Mesendoderm (in vitro differentiated cells): ENCODE results near the gene SLC35F5.
"Not testable (repeated sequence)": the region's sequence is repeated elsewhere in the genome, so short reads cannot be mapped to it uniquely, and the experiment has no call there.

Experiments
- DNase-seq: peaks from one replicate; pipeline ENCODE4 v3.0.0; 2013
- H2AK5ac ChIP-seq: 2 replicates; pipeline ENCODE4 v1.6.1; 2013; ENCODE audit warnings: low read length, inconsistent platforms
- H2BK120ac ChIP-seq: 2 replicates; pipeline ENCODE4 v1.6.1; 2013; ENCODE audit warnings: low read depth, mild to moderate bottlenecking, low read length, moderate library complexity, mixed read lengths
- H2BK15ac ChIP-seq: replicated peaks from 2 replicates; pipeline ENCODE4 v1.6.1; 2013; ENCODE audit warnings: low read depth, mild to moderate bottlenecking, moderate library complexity
- H2BK5ac ChIP-seq: 2 replicates; pipeline ENCODE4 v1.6.1; 2013; ENCODE audit warnings: low read length, inconsistent platforms
- H3K18ac ChIP-seq: 2 replicates; pipeline ENCODE4 v1.6.1; 2013; ENCODE audit warnings: mild to moderate bottlenecking, low read length, mixed read lengths
- H3K23ac ChIP-seq: one replicate; pipeline ENCODE4 v1.6.1; 2013; ENCODE audit warnings: low read length
- H3K27ac ChIP-seq: 2 replicates; pipeline ENCODE4 v1.5.1; 2013; ENCODE audit warnings: low read depth, mild to moderate bottlenecking, inconsistent platforms, low read length, moderate library complexity
- H3K27me3 ChIP-seq: 2 replicates; pipeline ENCODE4 v1.6.1; 2013; ENCODE audit warnings: low read length, control low read depth, mild to moderate bottlenecking, inconsistent platforms; ENCODE audit not compliant: insufficient read depth, poor library complexity
- H3K36me3 ChIP-seq: 2 replicates; pipeline ENCODE4 v1.6.1; 2013; ENCODE audit warnings: low read length, inconsistent platforms; ENCODE audit not compliant: control insufficient read depth, insufficient read depth
- H3K4ac ChIP-seq: one replicate; pipeline ENCODE4 v1.6.1; 2013; ENCODE audit warnings: low read depth, mild to moderate bottlenecking, low read length, moderate library complexity
- H3K4me1 ChIP-seq: 2 replicates; pipeline ENCODE4 v1.6.1; 2013; ENCODE audit warnings: low read depth, low read length, inconsistent platforms; ENCODE audit not compliant: control insufficient read depth
- H3K4me2 ChIP-seq: 2 replicates; pipeline ENCODE4 v1.6.1; 2013; ENCODE audit warnings: low read length
- H3K4me3 ChIP-seq: 2 replicates; pipeline ENCODE4 v1.5.1; 2013; ENCODE audit warnings: mild to moderate bottlenecking, low read length
- H3K56ac ChIP-seq: one replicate; pipeline ENCODE4 v1.6.1; 2013; ENCODE audit warnings: low read length
- H3K79me1 ChIP-seq: 2 replicates; pipeline ENCODE4 v1.6.1; 2013; ENCODE audit warnings: low read length, inconsistent platforms
- H3K79me2 ChIP-seq: 2 replicates; pipeline ENCODE4 v1.6.1; 2013; ENCODE audit warnings: mild to moderate bottlenecking, low read length; ENCODE audit not compliant: control insufficient read depth, insufficient read depth
- H3K9ac ChIP-seq: 2 replicates; pipeline ENCODE4 v1.6.1; 2013; ENCODE audit warnings: low read length, inconsistent platforms
- H4K5ac ChIP-seq: one replicate; pipeline ENCODE4 v1.6.1; 2013; ENCODE audit warnings: low read length
- H4K8ac ChIP-seq: one replicate; pipeline ENCODE4 v1.6.1; 2013; ENCODE audit warnings: low read depth, mild to moderate bottlenecking, control low read depth, low read length, moderate library complexity
- WGBS: extraction: QIAGEN DNeasy Blood & Tissue Kit; methylation state at CpG from one replicate; pipeline ENCODE4 v1.1.7; 2013; ENCODE audit warnings: low lambda C conversion rate, missing lambda C conversion rate; ENCODE audit not compliant: insufficient coverage; ENCODE audit errors: extremely low coverage; 5-methylcytosine and 5-hydroxymethylcytosine counted together

SLC35F5 gene

DNA sequence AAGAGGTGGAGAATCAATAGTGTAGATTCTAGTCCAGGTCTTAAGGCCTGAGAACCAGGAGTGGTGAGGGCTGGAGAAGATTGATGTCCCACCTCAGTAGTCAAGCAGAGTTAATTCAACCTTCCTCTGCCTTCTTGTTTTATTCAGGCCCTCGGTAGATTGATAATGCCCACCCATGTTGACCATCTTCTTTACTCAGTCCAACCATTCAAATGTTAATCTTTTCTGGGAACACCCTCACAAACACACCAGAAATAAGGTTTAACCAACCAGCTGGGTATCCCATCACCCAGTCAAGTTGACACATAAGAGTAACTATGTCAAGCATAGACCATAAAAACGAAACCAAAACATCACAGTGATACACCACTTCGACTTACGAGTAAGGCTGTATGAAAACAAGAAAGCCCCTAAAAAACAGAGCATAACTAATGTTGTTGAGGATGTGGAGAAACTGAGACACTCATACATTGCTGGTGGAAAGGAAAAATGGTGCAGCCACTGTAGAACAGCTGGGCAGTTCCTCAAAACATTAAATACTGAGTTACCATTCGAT, 57.5 kb downstream of the SLC35F5 start:
- Histone ChIP-seq H2BK120ac (no peak overlapping the region), H3K9ac (no peak overlapping the region), H4K5ac (no peak overlapping the region), H3K4me1 (no peaks in the 10 kb centered on the region), H3K79me2 (no peaks in the 10 kb centered on the region), H3K18ac (no peak overlapping the region), H3K4me2 (no peak overlapping the region), H3K36me3 (no peaks in the 10 kb centered on the region), H2AK5ac (no peak overlapping the region), H3K27me3 (no peaks in the 10 kb centered on the region), H3K4me3 (no peak overlapping the region), H4K8ac (no peak overlapping the region), H3K23ac (no peak overlapping the region), H3K4ac (no peak overlapping the region), H3K27ac (no peak overlapping the region), H2BK15ac (no peak overlapping the region), H3K56ac (no peak overlapping the region), H3K79me1 (no peaks in the 10 kb centered on the region), H2BK5ac (no peak overlapping the region)
- DNase-seq, result no peak
- no CpG with 5 or more reads among the region's 5 CpGs for WGBS

DNA sequence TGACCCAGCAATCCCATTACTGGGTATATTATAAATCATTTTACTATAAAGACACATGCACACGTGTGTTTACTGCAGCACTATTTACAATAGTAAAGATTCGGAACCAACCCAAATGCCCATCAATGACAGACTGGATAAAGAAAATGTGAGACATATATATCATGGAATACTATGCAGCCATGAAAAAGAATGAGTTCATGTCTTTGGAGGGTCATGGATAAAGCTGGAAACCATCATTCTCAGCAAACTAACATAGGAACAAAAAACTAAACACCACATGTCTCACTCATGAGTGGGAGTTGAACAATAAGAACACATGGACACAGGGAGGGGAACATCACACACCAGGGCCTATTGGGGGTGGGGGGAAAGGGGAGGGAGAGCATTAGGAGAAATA, 58.2 kb downstream of the SLC35F5 start:
- not testable (repeated sequence) for H3K4ac ChIP-seq, H3K4me1 ChIP-seq, H3K56ac ChIP-seq, H2BK5ac ChIP-seq, H3K79me2 ChIP-seq, H2BK120ac ChIP-seq, H2BK15ac ChIP-seq, H3K79me1 ChIP-seq, H3K9ac ChIP-seq, H3K4me2 ChIP-seq, H4K5ac ChIP-seq, H3K27ac ChIP-seq, H3K27me3 ChIP-seq, H3K4me3 ChIP-seq, H3K36me3 ChIP-seq, H3K18ac ChIP-seq, H3K23ac ChIP-seq, H4K8ac ChIP-seq, H2AK5ac ChIP-seq, DNase-seq
- no CpG with 5 or more reads among the region's 2 CpGs for WGBS

DNA sequence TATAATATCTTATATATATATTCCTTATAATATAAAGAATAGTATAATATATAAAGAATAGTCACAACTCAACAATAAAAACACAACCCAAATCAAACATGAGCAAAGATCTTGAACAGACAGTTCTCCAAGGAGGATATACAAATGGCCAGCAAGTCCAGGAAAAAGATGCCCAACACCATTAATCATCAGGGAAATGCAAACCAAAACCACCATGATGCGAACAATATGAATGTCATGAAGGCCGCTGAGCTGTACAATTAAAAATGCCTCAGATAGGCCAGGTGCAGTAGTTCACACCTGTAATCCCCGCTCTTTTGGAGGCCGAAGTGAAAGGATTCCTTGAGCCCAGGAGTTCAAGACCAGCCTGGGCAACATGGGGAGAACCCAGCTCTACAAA, 58.9 kb downstream of the SLC35F5 start:
- Histone ChIP-seq H3K9ac (no peak overlapping the region), H2BK15ac (no peak overlapping the region), H3K4ac (no peak overlapping the region), H2BK5ac (no peak overlapping the region), H3K36me3 (no peaks in the 10 kb centered on the region), H3K27me3 (no peaks in the 10 kb centered on the region), H2BK120ac (no peak overlapping the region), H3K4me2 (no peak overlapping the region), H3K56ac (no peak overlapping the region), H3K4me3 (no peak overlapping the region), H2AK5ac (no peak overlapping the region), H3K23ac (no peak overlapping the region), H3K18ac (no peak overlapping the region), H3K4me1 (no peaks in the 10 kb centered on the region), H4K8ac (no peak overlapping the region), H4K5ac (no peak overlapping the region), H3K79me1 (no peaks in the 10 kb centered on the region), H3K27ac (no peak overlapping the region), H3K79me2 (no peaks in the 10 kb centered on the region)
- WGBS, result no CpG with 5 or more reads among the region's 4 CpGs
- no peak for DNase-seq

DNA sequence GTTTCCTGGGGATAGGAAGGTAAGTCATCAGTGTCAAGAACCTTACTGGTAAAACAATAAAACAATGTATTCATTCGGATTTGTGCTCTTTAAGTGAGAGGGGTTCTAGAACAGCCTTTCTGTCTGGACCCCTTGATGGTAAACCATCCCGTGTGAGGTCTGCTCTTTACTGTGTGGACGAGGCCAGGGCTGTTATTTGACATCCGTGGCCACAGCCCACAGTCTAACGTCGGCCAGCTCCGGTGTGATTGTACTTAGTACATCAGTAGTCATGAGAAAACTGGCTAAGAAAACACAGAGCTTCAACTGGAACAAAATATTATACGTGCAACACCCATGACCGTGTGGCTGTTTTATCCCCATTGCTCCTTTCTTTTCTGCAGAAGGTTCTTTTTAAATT, 62.0 kb downstream of the SLC35F5 start:
- H3K4me2 ChIP-seq, result no peak overlapping the region
- no peak overlapping the region for H3K4me3 ChIP-seq
- H4K8ac ChIP-seq, result no peak overlapping the region
- H2BK15ac ChIP-seq, result no peak overlapping the region
- WGBS, result no CpG with 5 or more reads among the region's 9 CpGs
- no peak overlapping the region for H3K9ac ChIP-seq
- no peaks in the 10 kb centered on the region for H3K79me2 ChIP-seq
- H3K4me1 ChIP-seq, result no peaks in the 10 kb centered on the region
- no peak overlapping the region for H2AK5ac ChIP-seq
- no peaks in the 10 kb centered on the region for H3K27me3 ChIP-seq
- H3K23ac ChIP-seq, result no peak overlapping the region
- no peak for DNase-seq
- H3K18ac ChIP-seq, result no peak overlapping the region
- no peaks in the 10 kb centered on the region for H3K36me3 ChIP-seq
- no peak overlapping the region for H2BK120ac ChIP-seq
- H2BK5ac ChIP-seq, result no peak overlapping the region
- H3K27ac ChIP-seq, result no peak overlapping the region
- H3K79me1 ChIP-seq, result no peaks in the 10 kb centered on the region
- no peak overlapping the region for H4K5ac ChIP-seq
- H3K4ac ChIP-seq, result no peak overlapping the region
- H3K56ac ChIP-seq, result no peak overlapping the region

GRCh38 chr2:113692698-113693428, 63.6 kb downstream of the SLC35F5 start:
- no peak overlapping the region for H4K5ac ChIP-seq
- no peak overlapping the region for H3K56ac ChIP-seq
- no peak overlapping the region for H3K18ac ChIP-seq
- H3K23ac ChIP-seq, result no peak overlapping the region
- no peaks in the 10 kb centered on the region for H3K36me3 ChIP-seq
- no peak overlapping the region for H3K9ac ChIP-seq
- no CpG with 5 or more reads among the region's 3 CpGs for WGBS
- no peak overlapping the region for H2BK15ac ChIP-seq
- no peak overlapping the region for H2BK5ac ChIP-seq
- no peak overlapping the region for H3K4me3 ChIP-seq
- H3K27me3 ChIP-seq, result no peaks in the 10 kb centered on the region
- no peak overlapping the region for H3K4ac ChIP-seq
- H3K4me1 ChIP-seq, result no peaks in the 10 kb centered on the region
- H2BK120ac ChIP-seq, result no peak overlapping the region
- no peak overlapping the region for H3K27ac ChIP-seq
- no peaks in the 10 kb centered on the region for H3K79me2 ChIP-seq
- H3K4me2 ChIP-seq, result no peak overlapping the region
- no peak overlapping the region for H4K8ac ChIP-seq
- H3K79me1 ChIP-seq, result no peaks in the 10 kb centered on the region
- H2AK5ac ChIP-seq, result no peak overlapping the region
- no peak for DNase-seq

DNA sequence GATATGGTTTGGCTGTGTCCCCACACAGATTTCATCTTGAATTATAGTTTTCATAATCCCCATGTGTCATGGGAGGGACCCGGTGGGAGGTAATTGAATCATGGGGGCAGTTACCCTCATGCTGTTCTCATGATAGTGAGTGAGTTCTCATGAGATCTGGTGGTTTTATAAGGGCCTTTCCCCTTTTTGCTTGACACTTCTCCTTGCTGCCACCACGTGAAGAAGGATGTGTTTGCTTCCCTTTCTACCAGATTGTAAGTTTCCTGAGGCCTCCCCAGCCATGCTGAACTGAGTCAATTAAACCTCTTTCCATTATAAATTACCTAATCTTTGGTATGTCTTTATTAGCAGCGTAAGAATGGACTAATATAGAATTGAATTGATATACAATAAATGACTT, 65.6 kb downstream of the SLC35F5 start:
- not testable (repeated sequence) for H3K4me2 ChIP-seq, H4K5ac ChIP-seq, H2BK15ac ChIP-seq, H3K4me3 ChIP-seq, H3K79me2 ChIP-seq, H3K79me1 ChIP-seq, H3K18ac ChIP-seq, H3K56ac ChIP-seq, H3K23ac ChIP-seq, H2AK5ac ChIP-seq, DNase-seq, H4K8ac ChIP-seq, H3K27ac ChIP-seq, H3K27me3 ChIP-seq, H3K4me1 ChIP-seq, H3K9ac ChIP-seq, H3K36me3 ChIP-seq, H2BK120ac ChIP-seq, H2BK5ac ChIP-seq, H3K4ac ChIP-seq
- WGBS, result no CpG with 5 or more reads among the region's 3 CpGs
